K562 (cell line): ENCODE measurements around the gene AHSP. TPM values are rescaled to one million over a fixed set of nuclear protein-coding genes. Genes with fewer than 3 reads are reported as not detected.

Source experiments
- CBX1 ChIP-seq: sonication (generic); IDR thresholded peaks from 2 replicates; pipeline ENCODE4 v1.6.1; 2016; ENCODE audit warnings: antibody characterized with exemption, low read depth, mild to moderate bottlenecking
- CBX2 ChIP-seq: fragments of 200-600 bp; sonication (generic); IDR thresholded peaks from one replicate; pipeline ENCODE4 v1.6.1; 2012; ENCODE audit warnings: mild to moderate bottlenecking, low read length, inconsistent platforms; ENCODE audit not compliant: insufficient read depth, poor library complexity, severe bottlenecking
- KDM4B ChIP-seq, 2 experiments: fragments of 450-650 bp in 1 of 2; sonication (generic) in 1 of 2; IDR thresholded peaks; 2 replicates each; pipeline ENCODE4 v1.6.1; 2016 to 2017; ENCODE audit warnings: borderline replicate concordance in 2 of 2, antibody characterized with exemption in 1 of 2, low read depth in 1 of 2, mild to moderate bottlenecking in 1 of 2
- KLF13 ChIP-seq: fragments of 450-650 bp; IDR thresholded peaks from 2 replicates; pipeline ENCODE4 v1.6.1; 2016; ENCODE audit warnings: missing genetic modification characterization, low read depth, mild to moderate bottlenecking, missing compliant biosample characterization, moderate library complexity, borderline replicate concordance
- NFYB ChIP-seq: IDR thresholded peaks from 2 replicates; pipeline ENCODE4 v1.6.1; 2011; ENCODE audit warnings: mild to moderate bottlenecking, moderate library complexity; ENCODE audit not compliant: insufficient read length; ENCODE audit errors: extremely low read depth
- PHF20 ChIP-seq: fragments of 450-650 bp; IDR thresholded peaks from 2 replicates; pipeline ENCODE4 v1.6.1; 2018; ENCODE audit not compliant: partially characterized antibody
- ZNF143 ChIP-seq: sonication (generic); formaldehyde crosslinking; IDR thresholded peaks from 2 replicates; pipeline ENCODE4 v1.9.0; 2022; ENCODE audit warnings: mild to moderate bottlenecking, missing genetic modification reagents
- ZNF354B ChIP-seq: fragments of 250-450 bp; sonication (Bioruptor Pico); IDR thresholded peaks from 2 replicates; pipeline ENCODE4 v1.4.0; 2020
- ZNF589 ChIP-seq: fragments of 200-800 bp; sonication (Bioruptor generic); IDR thresholded peaks from 2 replicates; pipeline ENCODE4 v1.6.1; 2016; ENCODE audit warnings: low read depth, missing genetic modification characterization, missing compliant biosample characterization
- ZNF766 ChIP-seq: fragments of 200-800 bp; sonication (Bioruptor generic); conservative IDR thresholded peaks from 2 replicates; pipeline ENCODE4 v1.6.1; 2016; ENCODE audit warnings: missing genetic modification characterization, missing compliant biosample characterization
- polyA plus RNA-seq, 8 experiments: library from polyadenylated mRNA; depleted of rRNA in 4 of 8; stranded (reverse) in 5 of 8; unstranded in 3 of 8; fragments of >200 nt; fragmentation: Nextera tagmentation in 2 of 8; fragmentation: Illumina TruSeq in 1 of 8; extraction: Ambion mirVana in 2 of 8; extraction: Trizol in 1 of 8; gene quantifications; 2 replicates each; pipeline versions ENCODE4 v1.2.1 to v1.2.3, GENCODE V29; 2011 to 2014; ENCODE audit warnings: inconsistent platforms in 1 of 8, missing spikeins in 1 of 8
- total RNA-seq, 7 experiments: library from RNA; depleted of rRNA in 6 of 7; stranded (reverse); fragments of >200 nt in 6 of 7; fragmentation: Illumina TruSeq in 2 of 7; extraction: Trizol in 2 of 7; gene quantifications; 2 replicates each; pipeline versions ENCODE4 v1.2.1 to v1.2.3, GENCODE V29; 2011 to 2021; ENCODE audit warnings: low replicate concordance in 1 of 7
- TF ChIP-seq, protein P1 (sequence below): sonication (generic); formaldehyde crosslinking; IDR thresholded peaks from 2 replicates; pipeline ENCODE4 v1.8.0; 2023; ENCODE audit warnings: mild to moderate bottlenecking, missing genetic modification reagents
- TF ChIP-seq, protein P2 (sequence below), 2 experiments: fragments of 450-650 bp; formaldehyde crosslinking in 1 of 2; IDR thresholded peaks; 2 replicates each; pipeline versions ENCODE4 v1.4.0 to v1.6.1; 2014 to 2020; ENCODE audit warnings: mild to moderate bottlenecking in 2 of 2, borderline replicate concordance in 1 of 2, low read depth in 1 of 2
- TF ChIP-seq, protein P3 (sequence below): fragments of 250-450 bp; sonication (Bioruptor Pico); IDR thresholded peaks from 2 replicates; pipeline ENCODE4 v1.6.1; 2021; ENCODE audit warnings: mild to moderate bottlenecking

The AHSP gene
- total and polyA plus RNA-seq, 9 of the 15 experiments (the other 6 are each of a cell fraction or from before 2014, with no cell fraction given): 6.6 to 99.1 (median 25.8) TPM

DNA sequence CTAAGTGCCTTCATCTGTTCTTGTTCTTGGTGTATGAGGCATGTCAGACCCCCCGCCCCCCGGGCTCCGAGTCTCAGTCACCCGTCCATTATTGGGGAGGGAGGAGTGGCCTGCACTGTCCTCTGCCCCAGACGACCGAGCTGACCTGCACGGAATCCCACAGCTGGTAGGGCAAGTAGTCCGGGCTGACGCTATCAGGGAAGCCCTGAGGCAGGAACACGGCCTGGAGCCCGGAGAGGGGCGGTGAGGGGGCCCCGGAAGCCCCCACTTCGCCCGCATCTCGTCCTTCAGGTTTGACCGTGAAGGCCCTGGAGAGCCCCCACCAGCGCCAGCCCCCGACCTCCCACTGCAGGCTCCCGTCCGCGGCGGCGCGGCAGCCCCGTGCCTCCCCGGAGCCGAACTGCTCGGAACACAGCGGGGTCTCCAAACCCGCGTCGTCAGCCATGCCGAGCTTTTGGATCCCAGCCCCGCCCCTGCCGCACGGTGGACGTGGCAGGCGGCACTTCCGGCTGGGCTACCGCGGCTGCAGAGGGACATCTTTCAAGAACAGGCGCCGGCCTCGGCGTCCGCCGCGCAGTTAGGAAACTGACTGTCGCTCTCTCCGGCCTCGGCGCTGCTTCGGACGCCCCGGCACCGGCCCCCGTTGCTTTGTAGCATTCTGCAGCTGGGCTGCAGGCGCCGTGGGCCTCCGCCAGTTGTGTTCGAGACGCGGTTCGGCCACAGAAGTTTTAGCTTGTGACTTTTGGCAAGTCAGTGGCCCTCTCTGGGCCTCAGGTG, 19.6 kb upstream of the AHSP start, which contains the start of gene RUSF1 (continued):
- TF ChIP-seq KLF13: peak; percentile 75
- TF ChIP-seq CBX1: peak; percentile 84
- no peak for TF ChIP-seq CBX2
- TF ChIP-seq NFYB: no peak
- TF ChIP-seq, protein P1, sequence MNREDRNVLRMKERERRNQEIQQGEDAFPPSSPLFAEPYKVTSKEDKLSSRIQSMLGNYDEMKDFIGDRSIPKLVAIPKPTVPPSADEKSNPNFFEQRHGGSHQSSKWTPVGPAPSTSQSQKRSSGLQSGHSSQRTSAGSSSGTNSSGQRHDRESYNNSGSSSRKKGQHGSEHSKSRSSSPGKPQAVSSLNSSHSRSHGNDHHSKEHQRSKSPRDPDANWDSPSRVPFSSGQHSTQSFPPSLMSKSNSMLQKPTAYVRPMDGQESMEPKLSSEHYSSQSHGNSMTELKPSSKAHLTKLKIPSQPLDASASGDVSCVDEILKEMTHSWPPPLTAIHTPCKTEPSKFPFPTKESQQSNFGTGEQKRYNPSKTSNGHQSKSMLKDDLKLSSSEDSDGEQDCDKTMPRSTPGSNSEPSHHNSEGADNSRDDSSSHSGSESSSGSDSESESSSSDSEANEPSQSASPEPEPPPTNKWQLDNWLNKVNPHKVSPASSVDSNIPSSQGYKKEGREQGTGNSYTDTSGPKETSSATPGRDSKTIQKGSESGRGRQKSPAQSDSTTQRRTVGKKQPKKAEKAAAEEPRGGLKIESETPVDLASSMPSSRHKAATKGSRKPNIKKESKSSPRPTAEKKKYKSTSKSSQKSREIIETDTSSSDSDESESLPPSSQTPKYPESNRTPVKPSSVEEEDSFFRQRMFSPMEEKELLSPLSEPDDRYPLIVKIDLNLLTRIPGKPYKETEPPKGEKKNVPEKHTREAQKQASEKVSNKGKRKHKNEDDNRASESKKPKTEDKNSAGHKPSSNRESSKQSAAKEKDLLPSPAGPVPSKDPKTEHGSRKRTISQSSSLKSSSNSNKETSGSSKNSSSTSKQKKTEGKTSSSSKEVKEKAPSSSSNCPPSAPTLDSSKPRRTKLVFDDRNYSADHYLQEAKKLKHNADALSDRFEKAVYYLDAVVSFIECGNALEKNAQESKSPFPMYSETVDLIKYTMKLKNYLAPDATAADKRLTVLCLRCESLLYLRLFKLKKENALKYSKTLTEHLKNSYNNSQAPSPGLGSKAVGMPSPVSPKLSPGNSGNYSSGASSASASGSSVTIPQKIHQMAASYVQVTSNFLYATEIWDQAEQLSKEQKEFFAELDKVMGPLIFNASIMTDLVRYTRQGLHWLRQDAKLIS (CRISPR knock-in tag): peak; percentile 91
- no peak for TF ChIP-seq ZNF143 (CRISPR knock-in tag)
- TF ChIP-seq ZNF766 (CRISPR knock-in tag): 0 out of 2 replicates have a peak, but pooled peaks have one; percentile 9
- peak; percentile 62; the same call in 1 of the 2 replicates for TF ChIP-seq ZNF589 (CRISPR knock-in tag)
- TF ChIP-seq KDM4B (IDR thresholded peaks at IDR 0.05; ENCODE audit: borderline replicate concordance in 2 of 2, low read depth in 1 of 2): peak in 1 of 2 experiments; percentile 83; a peak in 1 of 4 replicates
- no peak for TF ChIP-seq ZNF354B (CRISPR knock-in tag)
- TF ChIP-seq PHF20: peak; percentile 57
- TF ChIP-seq, protein P2, sequence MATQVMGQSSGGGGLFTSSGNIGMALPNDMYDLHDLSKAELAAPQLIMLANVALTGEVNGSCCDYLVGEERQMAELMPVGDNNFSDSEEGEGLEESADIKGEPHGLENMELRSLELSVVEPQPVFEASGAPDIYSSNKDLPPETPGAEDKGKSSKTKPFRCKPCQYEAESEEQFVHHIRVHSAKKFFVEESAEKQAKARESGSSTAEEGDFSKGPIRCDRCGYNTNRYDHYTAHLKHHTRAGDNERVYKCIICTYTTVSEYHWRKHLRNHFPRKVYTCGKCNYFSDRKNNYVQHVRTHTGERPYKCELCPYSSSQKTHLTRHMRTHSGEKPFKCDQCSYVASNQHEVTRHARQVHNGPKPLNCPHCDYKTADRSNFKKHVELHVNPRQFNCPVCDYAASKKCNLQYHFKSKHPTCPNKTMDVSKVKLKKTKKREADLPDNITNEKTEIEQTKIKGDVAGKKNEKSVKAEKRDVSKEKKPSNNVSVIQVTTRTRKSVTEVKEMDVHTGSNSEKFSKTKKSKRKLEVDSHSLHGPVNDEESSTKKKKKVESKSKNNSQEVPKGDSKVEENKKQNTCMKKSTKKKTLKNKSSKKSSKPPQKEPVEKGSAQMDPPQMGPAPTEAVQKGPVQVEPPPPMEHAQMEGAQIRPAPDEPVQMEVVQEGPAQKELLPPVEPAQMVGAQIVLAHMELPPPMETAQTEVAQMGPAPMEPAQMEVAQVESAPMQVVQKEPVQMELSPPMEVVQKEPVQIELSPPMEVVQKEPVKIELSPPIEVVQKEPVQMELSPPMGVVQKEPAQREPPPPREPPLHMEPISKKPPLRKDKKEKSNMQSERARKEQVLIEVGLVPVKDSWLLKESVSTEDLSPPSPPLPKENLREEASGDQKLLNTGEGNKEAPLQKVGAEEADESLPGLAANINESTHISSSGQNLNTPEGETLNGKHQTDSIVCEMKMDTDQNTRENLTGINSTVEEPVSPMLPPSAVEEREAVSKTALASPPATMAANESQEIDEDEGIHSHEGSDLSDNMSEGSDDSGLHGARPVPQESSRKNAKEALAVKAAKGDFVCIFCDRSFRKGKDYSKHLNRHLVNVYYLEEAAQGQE (IDR thresholded peaks at IDR 0.05; ENCODE audit: borderline replicate concordance): no peak
- TF ChIP-seq, protein P2 (CRISPR knock-in tag; IDR thresholded peaks at IDR 0.05; ENCODE audit: low read depth): no peak
- TF ChIP-seq, protein P3, sequence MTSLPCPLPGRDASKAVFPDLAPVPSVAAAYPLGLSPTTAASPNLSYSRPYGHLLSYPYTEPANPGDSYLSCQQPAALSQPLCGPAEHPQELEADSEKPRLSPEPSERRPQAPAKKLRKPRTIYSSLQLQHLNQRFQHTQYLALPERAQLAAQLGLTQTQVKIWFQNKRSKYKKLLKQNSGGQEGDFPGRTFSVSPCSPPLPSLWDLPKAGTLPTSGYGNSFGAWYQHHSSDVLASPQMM (CRISPR knock-in tag): no peak
